Placental epithelial cell (primary cell): ENCODE results near the gene TMEM108. TPM values are rescaled to one million over a fixed set of nuclear protein-coding genes. Genes with fewer than 3 reads are reported as not detected.

ENCODE experiments used
- total RNA-seq: library from RNA; depleted of rRNA; stranded (reverse); fragments of >200 nt; gene quantifications from 2 replicates; pipeline ENCODE4 v1.2.3, GENCODE V29; 2012

Gene TMEM108
- 0.11 TPM in 1 of 2 replicates, not detected in the other for total RNA-seq

DNA sequence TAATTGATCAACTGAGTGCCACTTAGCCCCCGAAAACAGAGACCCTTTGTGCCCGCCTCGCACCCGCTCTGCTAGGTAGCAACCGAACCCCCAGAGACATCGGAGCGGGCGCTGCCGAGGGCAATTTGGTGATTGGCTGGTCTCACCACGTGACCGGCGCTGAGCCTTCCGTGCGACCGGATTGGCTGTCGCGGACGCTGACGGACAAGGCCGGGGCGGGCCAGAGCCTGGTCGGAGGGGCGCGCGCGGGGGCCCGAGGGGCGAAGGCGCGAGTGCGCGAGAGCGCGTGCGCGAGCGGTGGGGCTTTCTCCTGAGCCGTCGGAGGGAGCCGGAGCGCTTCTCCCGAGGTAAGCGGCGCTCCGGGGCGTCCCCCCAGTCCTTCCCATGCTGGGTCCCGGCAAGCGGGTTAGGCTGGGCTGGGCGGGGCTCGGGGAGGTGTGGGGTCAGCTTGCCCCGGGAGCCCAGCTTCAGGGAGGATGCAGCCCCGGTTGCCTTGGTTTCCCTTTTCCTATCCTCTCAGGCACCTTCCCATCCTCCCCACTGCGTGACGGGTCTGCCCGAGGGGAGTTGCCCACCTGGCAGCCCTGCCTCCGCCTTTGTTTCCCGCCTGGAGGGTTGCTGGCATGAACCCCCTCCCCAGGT, at the start of gene TMEM108:
TMEM108 (plus strand) TSS at position 303 of the 642 bp plus-strand sequence.

DNA sequence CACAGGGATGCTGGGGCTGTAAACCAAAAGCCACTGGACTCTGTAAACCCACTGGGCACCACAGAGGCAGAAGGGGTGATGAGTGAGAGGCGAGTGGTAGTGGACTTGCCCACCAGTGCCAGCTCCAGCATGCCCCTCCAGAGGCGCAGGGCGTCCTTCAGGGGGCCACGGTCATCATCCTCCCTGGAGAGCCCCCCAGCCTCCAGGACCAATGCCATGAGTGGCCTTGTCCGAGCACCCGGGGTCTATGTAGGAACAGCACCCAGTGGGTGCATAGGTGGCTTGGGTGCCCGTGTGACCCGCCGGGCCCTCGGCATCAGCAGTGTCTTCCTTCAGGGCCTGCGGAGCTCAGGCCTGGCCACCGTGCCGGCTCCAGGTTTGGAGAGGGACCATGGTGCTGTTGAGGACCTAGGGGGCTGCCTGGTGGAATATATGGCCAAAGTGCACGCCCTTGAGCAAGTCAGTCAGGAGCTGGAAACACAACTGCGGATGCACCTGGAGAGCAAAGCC, 361.9 kb downstream of the TMEM108 start, which contains the start of gene BFSP2:
BFSP2 (plus strand) TSS at position 51 of the 510 bp plus-strand sequence; CDS start at position 79, 28 bp downstream.

